H1 (cell line): ENCODE results near the gene IMPDH1. TPM values are rescaled to one million over a fixed set of nuclear protein-coding genes. Genes with fewer than 3 reads are reported as not detected.
"Not testable (repeated sequence)": the region's sequence is repeated elsewhere in the genome, so short reads cannot be mapped to it uniquely, and the experiment has no call there.

Experiments used
- CTCF ChIA-PET: fragments of 300-600 bp; sonication (Branson Sonifier 250); formaldehyde crosslinking; loops from one replicate; lab custom pipeline; 2021; ENCODE audit not compliant: partially characterized antibody; lab: Charles Lee
- POLR2A ChIA-PET: fragments of 300-600 bp; sonication (Branson Sonifier 250); formaldehyde crosslinking; loops from one replicate; lab custom pipeline; 2021; ENCODE audit warnings: inconsistent platforms; ENCODE audit not compliant: partially characterized antibody; lab: Charles Lee
- DNase-seq, 2 experiments: peaks; one replicate each; pipeline versions ENCODE4 v3.0.0 to v3.0.0-alpha.2; 2010 to 2022; ENCODE audit warnings: low spot score in 2 of 2, low read depth in 1 of 2, mixed read lengths in 1 of 2
- FAIRE-seq: peaks from 2 replicates; lab custom pipeline; 2011; peaks lifted over from hg19 to GRCh38; lab: Jason Lieb, UNC
- H2AFZ ChIP-seq: 2 replicates; pipeline ENCODE4 v1.8.1; 2012; ENCODE audit warnings: low read length, inconsistent platforms
- H2AK5ac ChIP-seq: 2 replicates; pipeline ENCODE4 v1.6.1; 2013; ENCODE audit warnings: low read depth, low read length
- H2BK120ac ChIP-seq: replicated peaks from 2 replicates; pipeline ENCODE3; 2013; ENCODE audit warnings: low read depth, low read length, inconsistent platforms
- H2BK12ac ChIP-seq: 2 replicates; pipeline ENCODE4 v1.6.1; 2013; ENCODE audit warnings: low read depth, low read length
- H2BK15ac ChIP-seq: 2 replicates; pipeline ENCODE4 v1.6.1; 2013; ENCODE audit warnings: low read length
- H2BK20ac ChIP-seq: 2 replicates; pipeline ENCODE4 v1.6.1; 2013; ENCODE audit warnings: low read length
- H2BK5ac ChIP-seq: 2 replicates; pipeline ENCODE4 v1.6.1; 2013; ENCODE audit warnings: low read depth, low read length
- H3K14ac ChIP-seq: 2 replicates; pipeline ENCODE4 v1.6.1; 2013; ENCODE audit warnings: inconsistent platforms; ENCODE audit not compliant: insufficient read length
- H3K18ac ChIP-seq: 2 replicates; pipeline ENCODE4 v1.6.1; 2013; ENCODE audit warnings: low read length; ENCODE audit errors: extremely low read depth
- H3K23ac ChIP-seq: 2 replicates; pipeline ENCODE4 v1.6.1; 2013; ENCODE audit warnings: inconsistent platforms; ENCODE audit not compliant: insufficient read length
- H3K23me2 ChIP-seq: 2 replicates; pipeline ENCODE4 v1.6.1; 2013; ENCODE audit warnings: low read depth, low read length
- H3K27ac ChIP-seq: 2 replicates; pipeline ENCODE4 v1.6.1; 2011; ENCODE audit warnings: low read depth, low read length, inconsistent platforms
- H3K27me3 ChIP-seq, 4 experiments: replicated peaks in 1 of 4; 1 replicate in 1 of 4; 2 replicates in 3 of 4; pipeline versions ENCODE4 v1.6.1 to v1.8.1; 2011 to 2013; ENCODE audit warnings: low read length in 3 of 4, mild to moderate bottlenecking in 3 of 4, inconsistent platforms in 2 of 4, mixed read lengths in 2 of 4, moderate library complexity in 1 of 4; ENCODE audit not compliant: control insufficient read depth in 3 of 4, insufficient read depth in 3 of 4; ENCODE audit errors: extremely low read depth in 1 of 4
- H3K36me3 ChIP-seq, 4 experiments: 2 replicates each; pipeline versions ENCODE4 v1.6.1 to v1.8.1; 2011 to 2013; ENCODE audit warnings: mild to moderate bottlenecking in 4 of 4, low read length in 3 of 4, moderate library complexity in 2 of 4, control low read depth in 1 of 4, inconsistent platforms in 1 of 4; ENCODE audit not compliant: insufficient read depth in 4 of 4, control insufficient read depth in 2 of 4
- H3K4ac ChIP-seq: replicated peaks from 2 replicates; pipeline ENCODE3; 2013; ENCODE audit warnings: low read length, low read depth, mixed read lengths, inconsistent platforms; ENCODE audit not compliant: insufficient read length
- H3K4me1 ChIP-seq, 4 experiments: replicated peaks in 1 of 4; 1 replicate in 1 of 4; 2 replicates in 3 of 4; pipeline versions ENCODE4 v1.6.1 to v1.8.1; 2011 to 2013; ENCODE audit warnings: low read length in 3 of 4, inconsistent platforms in 2 of 4, mixed read lengths in 1 of 4; ENCODE audit not compliant: insufficient read depth in 4 of 4, control insufficient read depth in 3 of 4
- H3K4me2 ChIP-seq, 2 experiments: 2 replicates each; pipeline versions ENCODE4 v1.6.1 to v1.8.1; 2011 to 2013; ENCODE audit warnings: low read depth in 2 of 2, low read length in 2 of 2, control low read depth in 1 of 2, inconsistent platforms in 1 of 2, mild to moderate bottlenecking in 1 of 2; ENCODE audit not compliant: insufficient read depth in 1 of 2
- H3K4me3 ChIP-seq, 4 experiments: fragments of 200-600, 300-600 bp in 1 of 4; sonication (generic), shearing (Covaris generic), sonication (Bioruptor Twin) in 1 of 4; 2 replicates each; pipeline versions ENCODE4 v1.5.1 to v1.8.1; 2011 to 2016; ENCODE audit warnings: low read length in 4 of 4, low read depth in 3 of 4, control low read depth in 2 of 4, inconsistent platforms in 2 of 4, mild to moderate bottlenecking in 2 of 4, mixed read lengths in 1 of 4, moderate library complexity in 1 of 4; ENCODE audit not compliant: insufficient read depth in 2 of 4; ENCODE audit errors: extremely low read depth in 1 of 4
- H3K56ac ChIP-seq: replicated peaks from 2 replicates; pipeline ENCODE3; 2013; ENCODE audit warnings: low read depth, mild to moderate bottlenecking, mixed read lengths, low read length, inconsistent platforms; ENCODE audit not compliant: insufficient read length
- H3K79me1 ChIP-seq: 2 replicates; pipeline ENCODE4 v1.6.1; 2013; ENCODE audit warnings: low read depth, low read length, control low read depth
- H3K79me2 ChIP-seq, 2 experiments: 2 replicates each; pipeline versions ENCODE4 v1.6.1 to v1.8.1; 2012 to 2013; ENCODE audit warnings: low read length in 2 of 2, mild to moderate bottlenecking in 2 of 2, inconsistent platforms in 1 of 2; ENCODE audit not compliant: insufficient read depth in 2 of 2, control insufficient read depth in 1 of 2
- H3K9ac ChIP-seq, 4 experiments: replicated peaks in 1 of 4; 1 replicate in 1 of 4; 2 replicates in 3 of 4; pipeline versions ENCODE4 v1.6.1 to v1.8.1; 2011 to 2013; ENCODE audit warnings: low read depth in 3 of 4, low read length in 3 of 4, control low read depth in 2 of 4, mild to moderate bottlenecking in 2 of 4, moderate library complexity in 2 of 4, inconsistent platforms in 1 of 4; ENCODE audit errors: extremely low read depth in 1 of 4
- H3K9me3 ChIP-seq, 2 experiments: 2 replicates each; pipeline versions ENCODE4 v1.6.1 to v1.8.1; 2012 to 2013; ENCODE audit warnings: mild to moderate bottlenecking in 2 of 2, moderate library complexity in 2 of 2, control low read depth in 1 of 2, inconsistent platforms in 1 of 2, low read depth in 1 of 2, low read length in 1 of 2, mixed read lengths in 1 of 2; ENCODE audit not compliant: insufficient read depth in 2 of 2
- H4K20me1 ChIP-seq, 2 experiments: replicated peaks in 1 of 2; 2 replicates each; pipeline versions ENCODE3 to v1.8.1; 2011 to 2013; ENCODE audit warnings: inconsistent platforms in 2 of 2, low read length in 2 of 2, mild to moderate bottlenecking in 1 of 2; ENCODE audit not compliant: insufficient read depth in 2 of 2, control insufficient read depth in 1 of 2
- H4K5ac ChIP-seq: 2 replicates; pipeline ENCODE4 v1.6.1; 2013; ENCODE audit warnings: low read length, low read depth, mixed read lengths, inconsistent platforms; ENCODE audit not compliant: insufficient read length
- H4K8ac ChIP-seq: 2 replicates; pipeline ENCODE4 v1.8.0; 2013; ENCODE audit warnings: mild to moderate bottlenecking, moderate library complexity, low read length, inconsistent platforms; ENCODE audit not compliant: insufficient read depth; ENCODE audit errors: extremely low read depth
- H4K91ac ChIP-seq: replicated peaks from 2 replicates; pipeline ENCODE3; 2013; ENCODE audit warnings: low read length, mixed read lengths, inconsistent platforms; ENCODE audit not compliant: insufficient read length
- WGBS, 2 experiments: shearing (Covaris generic) in 1 of 2; methylation state at CpG; one replicate each; pipeline versions ENCODE4 v1.1.6 to v1.1.7; 2013 to 2015; ENCODE audit warnings: low lambda C conversion rate in 2 of 2, mixed read lengths in 2 of 2, inconsistent platforms in 1 of 2, low coverage in 1 of 2, missing lambda C conversion rate in 1 of 2; ENCODE audit not compliant: insufficient replicate concordance in 2 of 2, insufficient coverage in 1 of 2, insufficient read length in 1 of 2; ENCODE audit errors: extremely low coverage in 1 of 2, missing lambda C conversion rate in 1 of 2; 5-methylcytosine and 5-hydroxymethylcytosine counted together
- polyA plus RNA-seq, 7 experiments: library from polyadenylated mRNA; depleted of rRNA in 3 of 7; stranded (reverse) in 5 of 7; unstranded in 2 of 7; fragments of >200 nt in 5 of 7; fragments of 200-250 nt in 2 of 7; gene quantifications; 1 replicate in 5 of 7; 2 replicates in 1 of 7; 4 replicates in 1 of 7; pipeline versions ENCODE4 v1.2.1 to v1.2.3, GENCODE V29; 2011 to 2013; ENCODE audit warnings: missing spikeins in 2 of 7, mixed read lengths in 2 of 7
- total RNA-seq: library from RNA; stranded (reverse); fragmentation: NEBNext Ultra II Directional; extraction: Animal tissue kit (Norgen Biotek cat#: 25700); gene quantifications from 2 replicates; pipeline ENCODE4 v1.2.1, GENCODE V29; 2021
- TF ChIP-seq, protein P1 (sequence below), 3 experiments: IDR thresholded peaks; 1 replicate in 2 of 3; 2 replicates in 1 of 3; pipeline versions ENCODE4 v1.5.1 to v1.6.1; 2011; ENCODE audit warnings: low read length in 3 of 3, mild to moderate bottlenecking in 3 of 3, inconsistent platforms in 2 of 3, low read depth in 1 of 3, moderate library complexity in 1 of 3; ENCODE audit not compliant: insufficient read depth in 1 of 3; ENCODE audit errors: control extremely low read depth in 1 of 3

Gene IMPDH1
- total and polyA plus RNA-seq, 2 of the 8 experiments (the other 6 are each of a cell fraction or from before 2014, with no cell fraction given): 45.8 TPM

DNA sequence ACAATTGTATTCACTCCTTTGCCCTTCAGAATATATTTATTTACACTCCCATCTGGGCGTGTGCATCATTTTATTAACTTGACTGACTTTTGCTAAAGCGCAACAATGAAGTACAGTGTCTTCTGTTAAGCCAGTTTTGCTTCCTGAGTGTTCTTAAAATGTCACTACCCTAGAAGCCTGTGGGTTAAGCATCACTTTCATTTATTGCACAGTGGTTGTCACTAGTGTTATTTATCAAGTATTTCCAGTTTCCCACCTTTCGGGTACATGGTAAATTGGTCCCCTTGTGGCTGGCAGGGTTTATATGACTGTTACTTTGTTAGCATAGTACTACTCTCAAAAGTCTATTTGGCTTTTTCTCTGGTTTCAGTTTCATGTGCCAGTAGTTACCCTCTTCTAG, 49.2 kb upstream of the IMPDH1 start (continued):
- TF ChIP-seq, protein P1, sequence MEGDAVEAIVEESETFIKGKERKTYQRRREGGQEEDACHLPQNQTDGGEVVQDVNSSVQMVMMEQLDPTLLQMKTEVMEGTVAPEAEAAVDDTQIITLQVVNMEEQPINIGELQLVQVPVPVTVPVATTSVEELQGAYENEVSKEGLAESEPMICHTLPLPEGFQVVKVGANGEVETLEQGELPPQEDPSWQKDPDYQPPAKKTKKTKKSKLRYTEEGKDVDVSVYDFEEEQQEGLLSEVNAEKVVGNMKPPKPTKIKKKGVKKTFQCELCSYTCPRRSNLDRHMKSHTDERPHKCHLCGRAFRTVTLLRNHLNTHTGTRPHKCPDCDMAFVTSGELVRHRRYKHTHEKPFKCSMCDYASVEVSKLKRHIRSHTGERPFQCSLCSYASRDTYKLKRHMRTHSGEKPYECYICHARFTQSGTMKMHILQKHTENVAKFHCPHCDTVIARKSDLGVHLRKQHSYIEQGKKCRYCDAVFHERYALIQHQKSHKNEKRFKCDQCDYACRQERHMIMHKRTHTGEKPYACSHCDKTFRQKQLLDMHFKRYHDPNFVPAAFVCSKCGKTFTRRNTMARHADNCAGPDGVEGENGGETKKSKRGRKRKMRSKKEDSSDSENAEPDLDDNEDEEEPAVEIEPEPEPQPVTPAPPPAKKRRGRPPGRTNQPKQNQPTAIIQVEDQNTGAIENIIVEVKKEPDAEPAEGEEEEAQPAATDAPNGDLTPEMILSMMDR (IDR thresholded peaks at IDR 0.05; ENCODE audit: control extremely low read depth in 1 of 3, insufficient read depth in 1 of 3, low read depth in 1 of 3, low read length in 3 of 3): no peak

DNA sequence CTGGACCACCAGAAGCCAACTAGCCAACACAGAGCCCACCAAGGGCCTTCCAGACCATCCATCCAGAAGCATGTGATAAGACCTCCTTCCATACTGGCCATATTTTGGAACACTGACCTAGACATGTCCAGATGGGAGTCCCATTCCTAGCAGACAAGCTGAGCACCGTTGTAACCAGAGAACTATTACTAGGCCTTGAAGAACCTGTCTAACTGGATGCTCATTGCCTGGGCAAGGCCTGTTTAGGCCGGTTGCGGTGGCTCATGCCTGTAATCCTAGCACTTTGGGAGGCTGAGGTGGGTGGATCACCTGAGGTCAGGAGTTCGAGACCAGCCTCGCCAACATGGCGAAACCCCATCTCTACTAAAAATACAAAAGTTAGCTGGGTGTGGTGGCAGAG, 47.6 kb upstream of the IMPDH1 start:
- H3K4me3 ChIP-seq: peak overlapping the region; percentile 96 to 100 (median 100); a peak in 6 of 8 replicates

More for the DNA sequence above, 47.6 kb upstream of the IMPDH1 start:
- WGBS, 2 experiments: 97% methylated on average over 6 of the region's 6 CpGs; no CpG with 5 or more reads in 1 of the 2 experiments
- H2BK15ac ChIP-seq, H3K9me3 ChIP-seq, H4K8ac ChIP-seq, H2BK12ac ChIP-seq, H4K20me1 ChIP-seq, H3K23ac ChIP-seq, H4K5ac ChIP-seq, H3K79me1 ChIP-seq, H2AK5ac ChIP-seq, H2BK20ac ChIP-seq, H3K9ac ChIP-seq, H3K56ac ChIP-seq, H4K91ac ChIP-seq, H3K18ac ChIP-seq, H3K4ac ChIP-seq, H3K27me3 ChIP-seq, H2BK5ac ChIP-seq, H3K23me2 ChIP-seq, H2AFZ ChIP-seq, FAIRE-seq, H3K27ac ChIP-seq, H2BK120ac ChIP-seq, H3K14ac ChIP-seq, DNase-seq: not testable (repeated sequence)
- CTCF ChIA-PET: interaction anchor here (1.0 to 2.3 kb wide), 12 partner anchors 8 to 49 kb away, joined by 3 to 26 read pairs (median 5); no protein-coding TSS in a partner anchor
- Histone ChIP-seq H3K4me1 (peaks cover 9 to 20% (median 14%) of the 10 kb centered on the region in 4 experiments), H3K36me3 (peaks cover 3 to 15% (median 7%) of the 10 kb centered on the region in 4 experiments; a peak in 6 of 8 replicates), H3K79me2 (peaks cover 0 to 57% of the 10 kb centered on the region in 2 experiments; a peak in 3 of 4 replicates), H3K4me2 (peak overlapping the region; percentile 73 to 97)
- POLR2A ChIA-PET: interaction anchor here (1.3 to 2.0 kb wide), 4 partner anchors 17 to 30 kb away, joined by 3 to 13 read pairs (median 4); no protein-coding TSS in a partner anchor
